ENCODE measurements around the gene XIRP2. TPM values are rescaled to one million over a fixed set of nuclear protein-coding genes. Genes with fewer than 3 reads are reported as not detected.
"Not testable (repeated sequence)": the region's sequence is repeated elsewhere in the genome, so short reads cannot be mapped to it uniquely, and the experiment has no call there.

Gene XIRP2
- polyA plus RNA-seq, 6 donors from 2014 or later, result 0.25 TPM; not detected in 5

- no peak overlapping the region for H3K27ac Mint-ChIP-seq
- peaks cover 0 to 15% (median 5%) of the 10 kb centered on the region in 7 donors for H3K9me3 Mint-ChIP-seq
- H3K36me3 Mint-ChIP-seq, result no peaks in the 10 kb centered on the region
- H3K27me3 Mint-ChIP-seq, result no peaks in the 10 kb centered on the region
- no peak for ATAC-seq (ENCODE audit: low read depth in 2 of 2)
- no peak for DNase-seq
- H3K4me3 Mint-ChIP-seq, result no peak overlapping the region
- H3K4me1 Mint-ChIP-seq, result no peaks in the 10 kb centered on the region
Observed at GRCh38 chr2:167103757-167104133, 215.5 kb downstream of the XIRP2 start.

- peaks cover 1 to 15% (median 5%) of the 10 kb centered on the region in 7 donors for H3K9me3 Mint-ChIP-seq
- ATAC-seq (ENCODE audit: low read depth in 2 of 2) (no peak), DNase-seq (no peak)
- no peaks in the 10 kb centered on the region for H3K4me1 Mint-ChIP-seq
- H3K4me3 Mint-ChIP-seq, result no peak overlapping the region
- H3K27me3 Mint-ChIP-seq, result no peaks in the 10 kb centered on the region
- no peak overlapping the region for H3K27ac Mint-ChIP-seq
- no peaks in the 10 kb centered on the region for H3K36me3 Mint-ChIP-seq
Observed at GRCh38 chr2:167104691-167105090, 216.4 kb downstream of the XIRP2 start.

GRCh38 chr2:167109682-167110081 is 221.4 kb downstream of the XIRP2 start:
- H3K36me3 Mint-ChIP-seq; H3K4me3 Mint-ChIP-seq; H3K4me1 Mint-ChIP-seq; H3K27ac Mint-ChIP-seq; DNase-seq; H3K27me3 Mint-ChIP-seq; ATAC-seq (ENCODE audit: low read depth in 2 of 2): not testable (repeated sequence)
- peaks cover 1 to 22% (median 5%) of the 10 kb centered on the region in 7 donors for H3K9me3 Mint-ChIP-seq

DNA sequence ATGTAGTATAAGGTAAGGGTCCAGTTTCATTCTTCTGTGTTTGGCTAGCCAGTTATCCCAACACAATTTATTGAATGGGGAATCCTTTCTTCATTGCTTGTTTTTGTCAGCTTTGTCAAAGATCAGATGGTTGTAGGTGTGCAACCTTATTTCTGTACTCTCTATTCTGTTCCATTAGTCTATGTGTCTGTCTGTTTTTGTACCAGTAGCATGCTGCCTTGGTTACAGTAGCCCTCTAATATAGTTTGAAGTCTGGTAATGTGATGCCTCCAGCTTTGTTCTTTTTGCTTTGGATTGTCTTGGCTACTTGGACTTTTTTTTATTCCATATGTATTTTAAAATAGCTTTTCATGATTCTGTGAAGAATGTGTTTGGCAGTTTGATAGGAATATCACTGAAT is 222.1 kb downstream of the XIRP2 start:
- ATAC-seq (ENCODE audit: low read depth in 2 of 2), result no peak
- H3K27me3 Mint-ChIP-seq, result no peaks in the 10 kb centered on the region
- no peaks in the 10 kb centered on the region for H3K36me3 Mint-ChIP-seq
- DNase-seq, result no peak
- peaks cover 1 to 20% (median 4%) of the 10 kb centered on the region in 7 donors for H3K9me3 Mint-ChIP-seq
- H3K4me1 Mint-ChIP-seq, result no peaks in the 10 kb centered on the region
- H3K27ac Mint-ChIP-seq, result no peak overlapping the region
- no peak overlapping the region for H3K4me3 Mint-ChIP-seq

DNA sequence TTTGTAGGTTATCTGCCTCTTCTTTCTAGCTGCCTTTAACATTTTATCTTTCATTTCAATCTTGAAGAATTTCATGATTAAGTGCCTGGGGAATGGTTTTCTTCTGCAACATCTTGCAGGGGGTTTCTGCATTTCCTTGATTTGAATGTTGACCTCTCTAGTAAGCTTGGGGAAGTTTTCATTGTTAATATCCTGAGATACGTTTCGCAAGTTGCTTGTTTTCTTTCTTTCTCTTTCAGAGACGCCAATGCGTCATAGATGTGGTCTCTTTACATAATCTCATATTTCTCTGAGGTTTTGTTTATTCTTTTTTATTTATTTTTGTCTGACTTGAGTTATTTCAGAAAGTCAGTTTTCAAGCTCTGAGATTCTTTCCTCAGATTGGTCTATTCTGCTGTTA is 225.7 kb downstream of the XIRP2 start:
- Mint-ChIP-seq H3K4me1 (no peaks in the 10 kb centered on the region), H3K27ac (no peak overlapping the region), H3K36me3 (no peaks in the 10 kb centered on the region), H3K4me3 (no peak overlapping the region), H3K27me3 (no peaks in the 10 kb centered on the region), H3K9me3 (peaks cover 0 to 14% (median 2%) of the 10 kb centered on the region in 7 donors)
- ATAC-seq (ENCODE audit: low read depth in 2 of 2) (no peak), DNase-seq (no peak)

GRCh38 chr2:167115541-167115940 is 227.3 kb downstream of the XIRP2 start:
- no peak for ATAC-seq (ENCODE audit: low read depth in 2 of 2)
- no peak for DNase-seq
- H3K9me3 Mint-ChIP-seq, result peaks cover 0 to 10% (median 0%) of the 10 kb centered on the region in 7 donors
- H3K36me3 Mint-ChIP-seq, result no peaks in the 10 kb centered on the region
- no peak overlapping the region for H3K4me3 Mint-ChIP-seq
- H3K4me1 Mint-ChIP-seq, result no peaks in the 10 kb centered on the region
- no peak overlapping the region for H3K27ac Mint-ChIP-seq
- no peaks in the 10 kb centered on the region for H3K27me3 Mint-ChIP-seq

GRCh38 chr2:167122389-167122788 is 234.1 kb downstream of the XIRP2 start:
- Mint-ChIP-seq H3K4me1 (no peaks in the 10 kb centered on the region), H3K36me3 (no peaks in the 10 kb centered on the region), H3K27ac (no peak overlapping the region), H3K27me3 (peaks cover 0 to 4% (median 0%) of the 10 kb centered on the region in 3 donors), H3K9me3 (no peaks in the 10 kb centered on the region), H3K4me3 (no peak overlapping the region)
- DNase-seq (no peak), ATAC-seq (ENCODE audit: low read depth in 2 of 2) (no peak)

DNA sequence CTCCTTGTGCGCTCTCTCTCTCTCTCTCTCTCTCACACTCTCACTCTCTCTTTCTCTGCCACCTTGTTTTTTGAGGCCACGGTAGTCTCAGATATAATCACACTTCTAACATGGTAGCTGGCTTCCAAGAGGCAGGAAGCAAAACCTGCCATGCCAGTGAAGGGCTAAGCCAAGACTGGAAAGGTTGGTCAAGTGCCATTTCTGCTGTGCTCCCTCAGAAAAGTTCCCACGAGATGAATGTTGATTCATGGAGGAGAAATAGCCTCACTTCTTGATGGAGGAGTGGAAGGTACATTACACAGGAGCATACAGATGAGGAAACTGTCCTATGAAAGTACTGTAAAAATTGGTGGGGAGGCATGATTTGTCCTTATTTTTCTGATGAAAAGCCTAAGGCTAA is 237.9 kb downstream of the XIRP2 start:
- Mint-ChIP-seq H3K27me3 (peaks cover 0 to 4% (median 0%) of the 10 kb centered on the region in 3 donors), H3K27ac (no peak overlapping the region), H3K9me3 (no peaks in the 10 kb centered on the region), H3K4me3 (no peak overlapping the region), H3K36me3 (no peaks in the 10 kb centered on the region), H3K4me1 (no peaks in the 10 kb centered on the region)
- DNase-seq (no peak), ATAC-seq (ENCODE audit: low read depth in 2 of 2) (no peak)

GRCh38 chr2:167127135-167127534 is 238.9 kb downstream of the XIRP2 start:
- peaks cover 0 to 4% (median 0%) of the 10 kb centered on the region in 3 donors for H3K27me3 Mint-ChIP-seq
- ATAC-seq (ENCODE audit: low read depth in 2 of 2) (no peak), DNase-seq (no peak)
- no peak overlapping the region for H3K4me3 Mint-ChIP-seq
- H3K9me3 Mint-ChIP-seq, result no peaks in the 10 kb centered on the region
- no peaks in the 10 kb centered on the region for H3K4me1 Mint-ChIP-seq
- no peaks in the 10 kb centered on the region for H3K36me3 Mint-ChIP-seq
- no peak overlapping the region for H3K27ac Mint-ChIP-seq

GRCh38 chr2:167128130-167128529 is 239.8 kb downstream of the XIRP2 start:
- no peak for DNase-seq
- H3K9me3 Mint-ChIP-seq, result no peaks in the 10 kb centered on the region
- no peak overlapping the region for H3K27ac Mint-ChIP-seq
- no peak overlapping the region for H3K4me3 Mint-ChIP-seq
- peaks cover 0 to 4% (median 0%) of the 10 kb centered on the region in 3 donors for H3K27me3 Mint-ChIP-seq
- ATAC-seq (ENCODE audit: low read depth in 2 of 2), result no peak
- no peaks in the 10 kb centered on the region for H3K36me3 Mint-ChIP-seq
- no peaks in the 10 kb centered on the region for H3K4me1 Mint-ChIP-seq

DNA sequence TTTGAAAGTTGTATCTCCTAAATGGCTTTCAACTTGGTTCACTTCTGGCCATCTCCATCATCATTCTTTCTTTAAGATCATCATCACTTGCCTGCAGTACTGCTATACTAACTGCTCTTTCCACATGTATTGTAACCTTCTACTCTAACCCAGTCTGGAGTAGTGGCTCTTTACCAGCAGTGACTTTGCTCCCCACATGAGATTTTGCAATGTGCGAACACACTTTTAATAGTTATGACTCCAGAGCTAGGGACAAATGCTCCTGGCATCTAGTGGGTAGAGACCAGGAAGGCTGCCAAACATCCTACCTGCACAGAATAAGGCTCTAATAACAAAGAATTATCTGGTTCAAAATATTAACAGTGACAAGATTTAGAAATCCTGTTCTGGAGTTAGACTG is 243.8 kb downstream of the XIRP2 start:
- Mint-ChIP-seq H3K9me3 (no peaks in the 10 kb centered on the region), H3K27ac (no peak overlapping the region), H3K36me3 (no peaks in the 10 kb centered on the region), H3K27me3 (no peaks in the 10 kb centered on the region), H3K4me1 (no peaks in the 10 kb centered on the region), H3K4me3 (no peak overlapping the region)
- ATAC-seq (ENCODE audit: low read depth in 2 of 2) (no peak), DNase-seq (no peak)

- Mint-ChIP-seq H3K4me3 (no peak overlapping the region), H3K27ac (no peak overlapping the region), H3K9me3 (no peaks in the 10 kb centered on the region), H3K36me3 (no peaks in the 10 kb centered on the region), H3K4me1 (no peaks in the 10 kb centered on the region), H3K27me3 (no peaks in the 10 kb centered on the region)
- DNase-seq, result no peak
- no peak for ATAC-seq (ENCODE audit: low read depth in 2 of 2)
Observed at GRCh38 chr2:167132906-167133555, 244.8 kb downstream of the XIRP2 start.

DNA sequence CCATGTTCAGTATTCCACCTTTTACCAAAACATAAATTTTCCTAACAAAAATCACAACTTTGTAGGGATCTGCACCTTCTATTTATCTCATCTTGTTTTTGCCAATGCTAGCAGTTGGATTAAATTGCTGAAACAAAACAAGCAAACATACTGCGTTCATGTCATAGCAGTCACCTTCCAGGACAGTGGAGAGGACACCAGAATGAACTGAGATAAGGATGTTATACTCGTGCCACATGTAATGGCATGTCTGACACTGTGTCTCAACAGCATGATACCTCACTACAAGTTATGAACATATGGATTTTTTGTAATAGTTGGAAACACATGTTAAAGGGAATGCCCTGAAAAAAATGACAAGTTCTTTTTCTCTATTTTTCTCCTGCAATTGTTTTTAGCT is 245.3 kb downstream of the XIRP2 start:
- no peak for DNase-seq
- Mint-ChIP-seq H3K9me3 (no peaks in the 10 kb centered on the region), H3K4me1 (no peaks in the 10 kb centered on the region)

DNA sequence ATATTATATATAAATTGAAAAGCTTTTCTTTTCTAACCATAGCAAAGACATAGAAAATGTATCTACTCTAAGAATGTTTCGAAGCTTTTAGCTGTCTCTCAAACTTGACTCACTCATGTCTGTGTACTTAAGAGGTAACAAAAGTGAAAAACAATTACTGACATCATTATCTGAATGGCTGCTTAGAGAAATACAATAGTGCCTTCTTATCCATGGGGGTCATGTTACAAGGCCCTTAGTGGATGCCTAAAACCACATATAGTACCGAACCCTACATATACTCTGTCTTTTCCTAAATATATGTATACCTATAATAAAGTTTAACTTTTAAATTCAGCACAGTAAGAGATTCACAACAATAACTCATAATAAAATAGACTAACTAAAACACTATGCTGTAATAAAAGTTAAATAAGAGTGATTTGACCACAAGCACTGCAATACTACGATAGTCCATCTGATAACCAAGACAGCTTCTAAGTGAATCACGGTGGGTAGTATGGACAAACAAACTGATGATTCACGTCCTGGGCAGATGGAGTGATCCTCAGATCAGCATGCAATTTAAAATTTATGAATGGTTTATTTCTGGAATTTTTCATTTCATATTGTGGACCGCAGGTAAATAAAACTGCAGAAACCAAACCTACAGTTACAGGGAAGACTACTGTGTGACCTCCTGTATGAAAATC is 246.2 kb downstream of the XIRP2 start:
- no peak for DNase-seq
- no peak overlapping the region for H3K27ac Mint-ChIP-seq
- no peaks in the 10 kb centered on the region for H3K27me3 Mint-ChIP-seq
- ATAC-seq (ENCODE audit: low read depth in 2 of 2), result no peak
- H3K4me1 Mint-ChIP-seq, result no peaks in the 10 kb centered on the region
- no peaks in the 10 kb centered on the region for H3K36me3 Mint-ChIP-seq
- H3K9me3 Mint-ChIP-seq, result no peaks in the 10 kb centered on the region
- H3K4me3 Mint-ChIP-seq, result no peak overlapping the region

More for the DNA sequence above, 245.3 kb downstream of the XIRP2 start:
- no peaks in the 10 kb centered on the region for H3K36me3 Mint-ChIP-seq
- no peaks in the 10 kb centered on the region for H3K27me3 Mint-ChIP-seq
- H3K4me3 Mint-ChIP-seq, result no peak overlapping the region
- no peak overlapping the region for H3K27ac Mint-ChIP-seq
- ATAC-seq (ENCODE audit: low read depth in 2 of 2), result no peak
